Measurements from ENCODE around the gene FAM241B.

The FAM241B gene

DNA sequence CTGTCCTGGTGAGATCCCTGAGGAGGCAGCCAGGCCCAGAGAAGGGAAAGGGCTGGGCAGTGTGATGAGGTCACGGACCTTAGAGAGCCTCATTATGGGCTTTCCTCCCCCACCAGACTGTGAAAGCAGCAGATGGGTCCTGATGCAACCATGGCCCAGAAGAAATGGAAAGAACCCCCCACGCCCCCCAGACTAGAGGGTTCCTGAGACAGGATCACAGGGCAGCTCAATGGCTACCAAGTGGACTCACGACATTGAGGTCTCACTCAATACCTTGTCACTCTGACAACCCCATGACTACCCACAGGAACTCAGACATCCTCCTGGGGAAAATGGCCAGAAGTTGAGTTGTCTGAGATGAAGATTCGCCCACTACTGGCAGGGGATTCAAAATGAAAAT lies 36.7 kb downstream of the FAM241B start:
- no peak for DNase-seq (ENCODE audit: low spot score)

- DNase-seq (ENCODE audit: low spot score) = no peak
Measured at GRCh38 chr10:69668721-69669120, 38.7 kb downstream of the FAM241B start.

DNA sequence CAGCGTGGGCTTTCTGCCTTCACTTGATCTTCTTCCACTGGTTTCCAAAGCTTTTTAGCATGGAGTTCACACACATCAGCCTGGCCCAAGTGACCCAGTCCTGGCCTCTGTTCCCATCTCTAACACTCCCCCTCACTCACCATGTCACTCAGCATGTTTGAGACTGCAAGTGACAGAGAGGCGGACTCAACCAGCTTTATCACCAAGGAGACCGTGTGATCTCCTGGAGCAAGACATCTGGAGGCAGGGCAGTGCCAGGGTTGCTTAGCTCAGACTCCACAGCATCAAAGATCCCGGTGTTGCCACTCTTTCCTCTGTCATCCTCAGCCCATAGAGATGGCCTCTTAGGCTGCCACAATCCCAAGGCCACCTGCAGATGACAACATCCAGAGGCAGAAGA lies 39.4 kb downstream of the FAM241B start:
- DNase-seq (ENCODE audit: low spot score) = no peak

- DNase-seq (ENCODE audit: low spot score) = no peak
Measured at GRCh38 chr10:69673521-69673920, 43.5 kb downstream of the FAM241B start.

DNA sequence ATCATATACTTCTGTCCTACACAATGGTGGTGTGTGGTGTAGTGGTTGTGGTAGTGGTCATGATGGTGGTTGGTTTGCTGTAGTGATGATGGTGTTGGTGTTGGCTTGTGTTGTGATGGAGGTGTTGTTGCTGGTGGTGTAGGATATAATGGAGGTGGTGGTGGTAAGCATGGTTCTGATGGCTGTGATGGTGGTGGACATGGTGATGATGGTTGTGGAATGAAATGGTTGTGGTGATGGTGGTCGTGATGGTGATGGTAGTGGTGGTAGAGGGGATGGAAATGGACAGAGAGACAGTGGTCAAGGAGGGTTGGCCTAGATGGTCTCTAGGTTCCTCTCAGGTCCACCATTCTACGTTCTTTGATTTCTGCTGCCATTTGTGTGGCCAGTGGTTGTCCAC lies 44.7 kb downstream of the FAM241B start:
- no peak for DNase-seq (ENCODE audit: low spot score)

GRCh38 chr10:69676301-69676700 lies 46.3 kb downstream of the FAM241B start:
- DNase-seq (ENCODE audit: low spot score) = no peak

DNA sequence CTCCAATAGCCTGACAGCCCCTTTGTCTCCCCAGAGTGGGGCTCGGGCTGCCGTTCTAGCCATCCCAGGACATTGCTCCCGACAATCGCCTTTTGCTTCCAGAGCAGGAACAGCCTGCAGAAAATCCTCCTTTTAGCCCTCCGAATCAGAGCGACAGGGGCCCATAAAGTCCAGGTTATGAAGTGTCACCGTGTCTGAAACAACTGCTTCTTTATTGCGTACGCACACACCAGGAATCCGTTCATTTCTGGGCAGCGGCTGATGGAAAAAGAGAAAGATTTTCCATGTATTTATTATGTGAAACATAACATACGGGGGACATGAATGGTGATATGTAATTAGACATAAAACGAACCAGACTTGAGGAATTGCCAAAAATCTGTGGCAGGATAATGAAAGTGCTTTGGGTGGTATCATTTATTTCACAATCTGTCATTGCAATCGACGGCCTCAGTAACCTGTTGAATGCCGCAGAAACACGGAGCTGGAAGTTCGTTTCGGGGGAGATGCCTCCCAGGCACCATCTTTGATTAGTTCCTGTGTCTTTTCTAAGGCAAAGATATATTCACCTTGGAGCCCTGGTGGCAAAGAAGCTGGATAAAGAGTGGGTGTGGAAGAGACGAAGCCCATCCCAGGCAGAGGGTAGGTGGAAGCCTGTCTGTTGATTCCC lies 48.1 kb downstream of the FAM241B start:
- no peak for DNase-seq (ENCODE audit: low spot score)

GRCh38 chr10:69679736-69680135 lies 49.7 kb downstream of the FAM241B start:
- DNase-seq (ENCODE audit: low spot score) = no peak

- no peak for DNase-seq (ENCODE audit: low spot score)
Measured at GRCh38 chr10:69680610-69681009, 50.6 kb downstream of the FAM241B start.

GRCh38 chr10:69681436-69681835 lies 51.4 kb downstream of the FAM241B start:
- no peak for DNase-seq (ENCODE audit: low spot score)

- no peak for DNase-seq (ENCODE audit: low spot score)
Measured at GRCh38 chr10:69682955-69683474, 53.0 kb downstream of the FAM241B start.

All from globus pallidus (tissue), 1 donor.